HG02970 (cell line): ENCODE results near the gene SURF6.
"Not testable (repeated sequence)": the region's sequence is repeated elsewhere in the genome, so short reads cannot be mapped to it uniquely, and the experiment has no call there.

Experiments used
- ATAC-seq: cut with Tn5 transposase; IDR thresholded peaks from one replicate; pipeline ENCODE4 v1.9.1; 2021; ENCODE audit warnings: mild to moderate bottlenecking, moderate library complexity, moderate number of reproducible peaks; ENCODE audit not compliant: unreplicated experiment, low FRiP score

SURF6 gene

GRCh38 chr9:133301253-133302230 lies 34.4 kb downstream of the SURF6 start:
- no peak for ATAC-seq

DNA sequence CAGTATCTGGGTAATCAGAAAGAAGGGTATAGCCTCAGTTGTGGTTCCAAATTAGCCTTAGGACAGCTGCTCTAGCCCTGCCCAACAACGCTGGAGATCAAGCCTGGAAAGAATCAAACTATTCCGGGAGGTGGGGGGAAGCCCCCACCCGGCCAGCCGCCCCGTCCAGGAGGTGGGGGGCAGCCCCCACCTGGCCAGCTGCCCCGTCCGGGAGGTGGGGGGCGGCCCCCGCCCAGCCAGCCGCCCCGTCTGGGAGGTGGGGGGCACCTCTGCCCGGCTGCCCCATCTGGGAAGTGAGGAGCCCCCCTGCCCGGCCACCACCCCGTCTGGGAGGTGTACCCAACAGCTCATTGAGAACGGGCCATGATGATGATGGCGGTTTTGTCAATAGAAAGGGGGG lies 36.0 kb downstream of the SURF6 start:
- not testable (repeated sequence) for ATAC-seq

DNA sequence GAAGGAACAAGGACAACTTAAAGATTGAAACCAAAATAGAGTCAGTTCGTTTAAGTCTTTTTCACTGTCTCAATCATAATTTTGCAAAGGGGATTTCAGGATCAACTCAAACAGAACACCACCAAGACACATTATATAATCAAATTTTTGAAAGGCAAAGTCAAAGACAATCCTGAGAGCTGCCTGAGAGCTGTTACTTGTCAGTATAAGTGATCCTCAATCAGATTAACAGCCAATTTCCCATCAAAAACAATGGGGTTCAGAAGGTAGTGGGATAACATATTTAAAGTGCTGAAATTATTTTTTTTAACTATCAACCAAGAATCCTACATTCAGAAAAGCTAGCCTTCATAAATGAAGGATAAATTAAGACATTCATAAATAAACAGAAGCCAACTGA lies 41.7 kb downstream of the SURF6 start:
- no peak for ATAC-seq

- ATAC-seq: no peak
Observed at GRCh38 chr9:133290751-133291302, 45.2 kb downstream of the SURF6 start.

DNA sequence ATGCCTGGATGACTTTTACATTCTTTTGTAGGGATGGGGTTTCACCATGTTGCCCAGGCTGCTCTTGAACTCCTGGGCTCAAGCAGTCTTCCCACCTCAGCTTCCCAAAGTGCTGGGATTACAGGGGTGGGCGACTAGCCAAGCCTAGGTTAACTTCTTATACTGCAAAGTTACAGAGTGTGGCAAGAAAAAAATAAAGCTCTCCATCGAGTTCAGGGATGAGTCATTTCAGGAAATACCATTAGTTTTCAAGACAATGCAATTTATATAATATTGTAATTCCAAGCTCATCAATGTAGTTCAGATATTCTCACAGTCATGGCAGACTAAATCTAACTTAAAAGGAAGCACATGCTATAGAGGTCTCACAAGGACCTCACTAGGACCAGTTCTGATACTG lies 49.5 kb downstream of the SURF6 start:
- no peak for ATAC-seq

GRCh38 chr9:133285252-133285775 lies 50.7 kb downstream of the SURF6 start:
- ATAC-seq: no peak

GRCh38 chr9:133284362-133284761 lies 51.6 kb downstream of the SURF6 start:
- no peak for ATAC-seq

DNA sequence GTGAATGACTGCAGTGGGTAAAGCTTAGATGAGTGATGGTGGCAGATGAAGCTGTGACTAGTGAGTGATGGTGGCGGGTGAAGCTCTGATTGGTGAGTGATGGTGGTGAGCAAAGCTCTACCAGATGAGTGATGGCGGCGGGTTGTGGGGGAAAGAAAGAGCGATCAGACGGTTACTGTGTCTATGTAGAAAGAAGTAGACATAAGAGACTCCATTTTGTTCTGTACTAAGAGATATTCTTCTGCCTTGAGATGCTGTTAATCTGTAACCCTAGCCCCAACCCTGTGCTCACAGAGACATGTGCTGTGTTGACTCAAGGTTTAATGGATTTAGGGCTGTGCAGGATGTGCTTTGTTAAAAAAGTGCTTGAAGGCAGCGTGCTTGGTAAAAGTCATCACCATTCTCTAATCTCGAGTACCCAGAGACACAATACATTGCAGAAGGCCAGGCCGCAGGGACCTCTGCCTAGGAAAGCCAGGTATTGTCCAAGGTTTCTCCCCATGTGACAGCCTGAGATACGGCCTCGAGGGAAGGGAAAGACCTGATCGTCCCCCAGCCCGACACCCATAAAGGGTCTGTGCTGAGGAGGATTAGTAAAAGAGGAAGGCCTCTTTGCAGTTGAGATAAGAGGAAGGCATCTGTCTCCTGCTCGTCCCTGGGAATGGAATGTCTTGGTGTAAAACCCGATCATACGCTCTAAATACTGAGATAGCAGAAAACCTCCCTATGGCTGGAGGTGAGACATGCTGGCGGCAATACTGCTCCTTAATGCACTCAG lies 52.5 kb downstream of the SURF6 start:
- not testable (repeated sequence) for ATAC-seq

DNA sequence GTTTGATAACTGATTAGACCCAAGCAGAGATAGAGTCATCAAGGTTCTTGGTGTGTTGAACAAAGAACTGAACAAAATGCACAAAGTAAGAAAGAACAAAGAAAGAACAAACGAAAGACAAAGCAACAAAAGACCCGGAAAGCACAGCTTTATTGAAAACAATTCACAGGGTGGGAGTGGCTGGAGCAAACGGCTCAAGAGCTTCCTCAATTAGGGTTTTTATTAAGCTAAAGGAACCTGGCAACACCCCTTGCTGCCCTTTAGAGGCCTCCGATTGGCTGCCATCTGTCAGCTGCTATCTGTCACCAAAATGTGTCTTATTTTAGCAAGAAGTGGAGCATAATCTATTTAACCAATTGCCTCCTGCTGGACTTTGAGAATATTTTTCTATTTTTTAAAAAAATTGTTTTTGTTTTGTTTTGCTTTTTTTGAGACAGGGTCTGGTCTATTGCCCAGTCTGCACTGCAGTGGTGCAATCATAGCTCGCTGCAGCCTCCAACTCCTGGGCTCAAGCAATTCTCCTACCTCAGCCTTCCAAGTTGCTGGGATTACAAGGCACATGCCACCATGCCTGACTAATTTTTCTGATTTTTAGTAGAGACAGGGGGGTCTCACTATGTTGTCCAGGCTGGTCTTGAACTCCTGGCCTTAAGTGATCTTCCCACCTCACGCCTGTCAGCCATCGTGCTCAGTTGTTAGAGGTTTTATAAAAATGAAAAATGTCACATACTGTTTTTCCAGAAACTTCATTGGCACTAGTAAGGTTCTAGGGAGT lies 53.3 kb downstream of the SURF6 start:
- no peak for ATAC-seq

GRCh38 chr9:133280392-133280791 lies 55.6 kb downstream of the SURF6 start:
- no peak for ATAC-seq
